Measurements from ENCODE around the gene SMAD2. TPM values are rescaled to one million over a fixed set of nuclear protein-coding genes. Genes with fewer than 3 reads are reported as not detected.
"Not testable (repeated sequence)": the region's sequence is repeated elsewhere in the genome, so short reads cannot be mapped to it uniquely, and the experiment has no call there.

The SMAD2 gene
- total RNA-seq, 1 experiment from 2014 or later: 129 TPM

DNA sequence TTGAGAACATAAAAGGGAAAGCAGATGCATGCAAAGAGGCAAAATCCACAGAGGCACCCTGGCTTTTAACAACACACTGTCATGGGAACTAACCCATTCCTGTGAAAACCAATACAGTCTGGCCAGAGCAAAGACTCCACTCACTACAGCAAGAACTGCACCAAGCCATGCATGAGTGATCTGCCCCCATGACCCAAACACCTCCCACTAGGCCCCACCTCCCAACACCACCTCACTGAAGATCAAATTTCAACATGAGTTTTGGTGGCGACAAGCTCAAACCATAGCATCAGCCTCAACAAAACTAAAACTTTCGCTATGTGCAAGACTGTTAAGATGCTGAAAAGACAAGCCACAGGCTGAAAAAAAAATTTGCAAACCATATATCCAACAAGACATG is 162.8 kb downstream of the SMAD2 start:
- Histone ChIP-seq H3K27me3 (ENCODE audit: control insufficient read depth, insufficient read depth, low read length) (no peaks in the 10 kb centered on the region), H3K4me1 (ENCODE audit: control insufficient read depth, insufficient read depth, low read length) (no peaks in the 10 kb centered on the region), H3K4me3 (ENCODE audit: low read depth in 2 of 2, low read length in 2 of 2) (no peak overlapping the region), H3K36me3 (ENCODE audit: control insufficient read depth, insufficient read depth, low read length) (no peaks in the 10 kb centered on the region), H3K9me3 (ENCODE audit: control insufficient read depth, insufficient read depth, low read depth, low read length) (no peaks in the 10 kb centered on the region), H3K27ac (ENCODE audit: low read length) (no peak overlapping the region)
- TF ChIP-seq POLR2AphosphoS5 (IDR thresholded peaks at IDR 0.05; ENCODE audit: low read depth, low read length): no peak
- no peak for TF ChIP-seq SIN3A (IDR thresholded peaks at IDR 0.05; ENCODE audit: borderline replicate concordance, insufficient read depth, low read depth, low read length)
- POLR2A ChIA-PET: no interaction called here
- in situ Hi-C loops (cut with HindIII; ENCODE audit: low pct_unique_long_range_greater_than_20kb, low sequenced_read_pairs) (no loop called here), intact Hi-C loops (cut with micrococcal nuclease; ENCODE audit: unreplicated experiment) (no loop called here)
- BruUV-seq (replicated peaks): no TSS peak
- ATAC-seq (no peak), DNase-seq (ENCODE audit: low read depth, low spot score) (no peak)
- CTCF ChIA-PET: no interaction called here

DNA sequence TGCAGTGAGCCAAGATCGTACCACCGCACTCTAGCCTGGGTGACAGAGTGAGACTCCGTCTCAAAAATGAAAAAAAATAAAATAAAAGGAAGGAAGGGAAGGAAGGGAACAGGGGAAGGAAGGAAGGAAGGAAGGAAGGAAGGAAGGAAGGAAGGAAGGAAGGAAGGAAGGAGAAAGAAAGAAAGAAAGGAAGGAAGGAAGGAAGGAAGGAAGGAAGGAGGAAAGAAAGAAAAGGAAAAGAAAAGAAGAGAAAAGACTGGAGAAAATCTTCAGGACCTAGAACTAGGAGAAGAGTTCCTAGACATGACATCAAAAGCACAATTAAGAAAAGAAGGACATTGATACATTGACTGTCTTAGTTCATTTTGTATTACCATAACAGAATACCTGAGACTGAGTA is 163.3 kb downstream of the SMAD2 start:
- POLR2A ChIA-PET; H3K27me3 ChIP-seq (ENCODE audit: control insufficient read depth, insufficient read depth, low read length); BruUV-seq (replicated peaks); DNase-seq (ENCODE audit: low read depth, low spot score); in situ Hi-C loops (cut with HindIII; ENCODE audit: low pct_unique_long_range_greater_than_20kb, low sequenced_read_pairs); ATAC-seq; H3K4me3 ChIP-seq (ENCODE audit: low read depth in 2 of 2, low read length in 2 of 2); H3K36me3 ChIP-seq (ENCODE audit: control insufficient read depth, insufficient read depth, low read length); intact Hi-C loops (cut with micrococcal nuclease; ENCODE audit: unreplicated experiment); H3K4me1 ChIP-seq (ENCODE audit: control insufficient read depth, insufficient read depth, low read length); H3K27ac ChIP-seq (ENCODE audit: low read length); CTCF ChIA-PET; H3K9me3 ChIP-seq (ENCODE audit: control insufficient read depth, insufficient read depth, low read depth, low read length): not testable (repeated sequence)
